ENCODE results near the gene TCF20. TPM values are rescaled to one million over a fixed set of nuclear protein-coding genes. Genes with fewer than 3 reads are reported as not detected.

TCF20 gene
- total RNA-seq, 3 donors from 2014 or later: 24.2 to 43.3 (median 36.1) TPM

GRCh38 chr22:42279425-42280020 lies 9.1 kb upstream of the TCF20 start:
- Histone ChIP-seq H3K4me1 (peaks cover 0 to 5% of the 10 kb centered on the region in 2 donors), H3K9me3 (no peaks in the 10 kb centered on the region), H3K36me3 (no peaks in the 10 kb centered on the region), H3K27ac (no peak overlapping the region), H3K27me3 (peaks cover 0 to 9% of the 10 kb centered on the region in 2 donors), H3K4me3 (no peak overlapping the region)
- DNase-seq (ENCODE audit: low spot score in 2 of 2): no peak
- no peak for TF ChIP-seq CTCF (IDR thresholded peaks at IDR 0.05)
- TF ChIP-seq POLR2A (IDR thresholded peaks at IDR 0.05): no peak
- no peak for TF ChIP-seq POLR2AphosphoS5 (IDR thresholded peaks at IDR 0.05)
- intact Hi-C loops (cut with DNase I; ENCODE audit: low total_unique reads): no loop called here

GRCh38 chr22:42277988-42278776 lies 7.7 kb upstream of the TCF20 start:
- TF ChIP-seq POLR2A (IDR thresholded peaks at IDR 0.05): no peak
- no peak for TF ChIP-seq POLR2AphosphoS5 (IDR thresholded peaks at IDR 0.05)
- TF ChIP-seq CTCF (IDR thresholded peaks at IDR 0.05): no peak
- no peak overlapping the region for H3K27ac ChIP-seq
- no peaks in the 10 kb centered on the region for H3K9me3 ChIP-seq
- peaks cover 0 to 1% of the 10 kb centered on the region in 2 donors for H3K4me1 ChIP-seq
- intact Hi-C loops (cut with DNase I; ENCODE audit: low total_unique reads): no loop called here
- no peaks in the 10 kb centered on the region for H3K36me3 ChIP-seq
- no peak overlapping the region for H3K4me3 ChIP-seq
- DNase-seq (ENCODE audit: low spot score in 2 of 2): no peak
- no peaks in the 10 kb centered on the region for H3K27me3 ChIP-seq

- no peaks in the 10 kb centered on the region for H3K9me3 ChIP-seq
- no peaks in the 10 kb centered on the region for H3K36me3 ChIP-seq
- no peak for TF ChIP-seq CTCF (IDR thresholded peaks at IDR 0.05)
- no peak for TF ChIP-seq POLR2AphosphoS5 (IDR thresholded peaks at IDR 0.05)
- TF ChIP-seq POLR2A (IDR thresholded peaks at IDR 0.05): no peak
- H3K4me1 ChIP-seq: no peaks in the 10 kb centered on the region
- no peak overlapping the region for H3K27ac ChIP-seq
- H3K4me3 ChIP-seq: no peak overlapping the region
- DNase-seq (ENCODE audit: low spot score in 2 of 2): no peak
- intact Hi-C loops (cut with DNase I; ENCODE audit: low total_unique reads): no loop called here
- H3K27me3 ChIP-seq: no peaks in the 10 kb centered on the region
Measured at GRCh38 chr22:42277232-42277753, 6.8 kb upstream of the TCF20 start.

- intact Hi-C loops (cut with DNase I; ENCODE audit: low total_unique reads): no loop called here
- Histone ChIP-seq H3K4me3 (no peak overlapping the region), H3K4me1 (no peaks in the 10 kb centered on the region), H3K9me3 (no peaks in the 10 kb centered on the region), H3K27ac (no peak overlapping the region), H3K36me3 (no peaks in the 10 kb centered on the region), H3K27me3 (no peaks in the 10 kb centered on the region)
- no peak for TF ChIP-seq POLR2A (IDR thresholded peaks at IDR 0.05)
- TF ChIP-seq POLR2AphosphoS5 (IDR thresholded peaks at IDR 0.05): no peak
- TF ChIP-seq CTCF (IDR thresholded peaks at IDR 0.05): no peak
- DNase-seq (ENCODE audit: low spot score in 2 of 2): no peak
Measured at GRCh38 chr22:42275970-42276369, 5.5 kb upstream of the TCF20 start.

- DNase-seq (ENCODE audit: low spot score in 2 of 2): no peak
- TF ChIP-seq POLR2AphosphoS5 (IDR thresholded peaks at IDR 0.05) (no peak), POLR2A (IDR thresholded peaks at IDR 0.05) (no peak), CTCF (IDR thresholded peaks at IDR 0.05) (no peak)
- no peak overlapping the region for H3K27ac ChIP-seq
- H3K9me3 ChIP-seq: no peaks in the 10 kb centered on the region
- H3K4me1 ChIP-seq: no peaks in the 10 kb centered on the region
- H3K4me3 ChIP-seq: no peak overlapping the region
- no peaks in the 10 kb centered on the region for H3K36me3 ChIP-seq
- H3K27me3 ChIP-seq: no peaks in the 10 kb centered on the region
- intact Hi-C loops (cut with DNase I; ENCODE audit: low total_unique reads): no loop called here
Measured at GRCh38 chr22:42275176-42275575, 4.7 kb upstream of the TCF20 start.
